NCI-H345 treated with DMSO at 0.1 percent for 48 hours (cell line): ENCODE results near the gene GTF2IRD2.
"Not testable (repeated sequence)": the region's sequence is repeated elsewhere in the genome, so short reads cannot be mapped to it uniquely, and the experiment has no call there.

Experiments
- DNase-seq: peaks from one replicate; lab custom pipeline; 2025; ENCODE audit not compliant: unreplicated experiment; lab: John Stamatoyannopoulos, UW

Gene GTF2IRD2

GRCh38 chr7:74850833-74851721, at the start of gene GTF2IRD2:
TSS of gene GTF2IRD2 (minus strand) at chr7:74851605. CDS start at chr7:74836378, 15,227 bp downstream.
- not testable (repeated sequence) for DNase-seq

- DNase-seq = not testable (repeated sequence)
Observed at GRCh38 chr7:74890158-74891123, 39.0 kb upstream of the GTF2IRD2 start.

GRCh38 chr7:74889518-74890129, 38.2 kb upstream of the GTF2IRD2 start:
- not testable (repeated sequence) for DNase-seq

GRCh38 chr7:74885295-74885694, 33.9 kb upstream of the GTF2IRD2 start:
- DNase-seq = not testable (repeated sequence)

DNA sequence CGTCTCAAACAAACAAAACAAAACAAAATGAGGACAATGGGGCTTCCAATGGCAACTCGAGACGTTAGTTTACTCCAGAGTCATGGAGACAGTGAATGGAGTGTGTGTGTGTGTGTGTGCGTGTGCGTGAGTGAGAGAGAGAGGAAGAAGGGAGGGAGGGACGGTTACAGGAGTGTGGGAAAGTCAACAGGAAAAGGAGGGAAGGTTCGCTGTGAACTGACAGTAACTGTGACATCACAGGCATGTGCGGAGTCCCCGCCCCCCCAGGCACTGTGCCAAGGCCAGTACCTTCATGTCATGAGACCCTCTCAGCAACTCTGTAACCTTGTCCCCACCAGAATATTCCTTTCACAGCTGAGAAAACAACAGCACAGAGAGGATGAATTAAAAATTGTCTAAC, 30.7 kb upstream of the GTF2IRD2 start:
- DNase-seq = not testable (repeated sequence)

DNA sequence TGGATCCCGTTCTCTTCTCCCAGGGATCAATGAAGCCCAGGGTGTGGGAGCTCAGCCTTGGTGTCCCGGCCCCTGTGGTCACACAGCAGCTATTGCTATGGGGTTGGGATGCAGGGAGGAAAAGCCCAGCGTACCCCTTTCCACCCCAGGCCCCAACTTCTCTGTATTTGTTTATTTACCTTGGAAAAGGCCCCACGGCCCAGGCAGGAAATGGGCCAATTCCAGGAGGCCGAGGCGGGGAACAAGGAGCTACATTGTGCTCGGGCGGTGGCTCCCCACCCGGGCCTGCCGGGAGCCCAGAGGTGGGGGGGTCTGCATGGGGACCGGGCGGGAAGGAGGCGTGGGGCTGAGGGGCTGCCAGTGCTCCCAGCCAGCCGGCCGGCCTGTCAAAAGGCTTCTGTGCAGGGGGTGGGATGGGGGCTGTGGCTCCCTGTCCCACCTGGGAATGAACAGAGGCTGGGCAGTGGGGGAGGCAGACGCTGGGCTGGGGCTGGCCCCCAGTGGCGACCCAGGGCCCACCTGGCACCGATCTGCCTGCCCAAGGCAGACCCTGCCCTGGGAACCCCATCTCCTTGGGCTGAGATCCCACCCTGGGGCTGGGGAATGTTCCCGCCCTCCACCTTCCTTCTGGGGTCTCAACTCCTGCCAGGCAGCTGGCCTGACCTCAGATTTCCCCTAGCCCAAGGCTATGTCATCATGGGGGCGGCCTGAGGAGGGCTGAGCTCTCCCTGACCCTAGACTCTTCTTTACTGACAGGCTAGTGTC, 23.5 kb upstream of the GTF2IRD2 start:
- not testable (repeated sequence) for DNase-seq

DNA sequence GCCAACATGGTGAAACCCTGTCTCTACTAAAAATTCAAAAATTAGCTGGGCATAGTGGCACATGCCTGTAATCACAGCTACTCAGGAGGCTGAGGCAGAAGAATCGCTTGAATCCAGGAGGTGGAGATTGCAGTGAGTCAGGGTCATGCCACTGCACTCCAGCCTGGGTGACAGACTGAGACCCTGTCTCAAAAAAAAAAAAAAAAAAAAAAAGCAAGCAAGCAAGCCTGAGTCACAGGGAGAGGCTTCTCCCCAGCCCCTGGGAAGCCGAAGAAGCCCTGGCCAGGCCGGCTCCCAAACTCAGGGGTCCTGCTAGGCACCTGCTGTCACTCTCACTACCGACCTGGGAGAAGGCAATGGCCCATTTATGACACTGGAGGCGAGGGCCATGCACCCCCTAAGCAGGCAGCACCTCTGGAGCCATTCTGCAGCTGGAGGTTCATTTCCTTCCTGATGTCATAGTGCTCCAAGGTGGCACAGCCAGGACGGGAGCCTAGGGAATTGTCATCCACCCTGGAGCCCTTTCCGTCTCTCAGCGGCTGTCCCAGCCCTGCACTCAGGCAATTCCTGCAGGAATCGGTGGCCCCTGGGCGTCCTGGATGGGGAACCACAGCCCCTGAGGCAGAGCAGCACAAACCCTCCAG, 22.8 kb upstream of the GTF2IRD2 start:
- not testable (repeated sequence) for DNase-seq

DNA sequence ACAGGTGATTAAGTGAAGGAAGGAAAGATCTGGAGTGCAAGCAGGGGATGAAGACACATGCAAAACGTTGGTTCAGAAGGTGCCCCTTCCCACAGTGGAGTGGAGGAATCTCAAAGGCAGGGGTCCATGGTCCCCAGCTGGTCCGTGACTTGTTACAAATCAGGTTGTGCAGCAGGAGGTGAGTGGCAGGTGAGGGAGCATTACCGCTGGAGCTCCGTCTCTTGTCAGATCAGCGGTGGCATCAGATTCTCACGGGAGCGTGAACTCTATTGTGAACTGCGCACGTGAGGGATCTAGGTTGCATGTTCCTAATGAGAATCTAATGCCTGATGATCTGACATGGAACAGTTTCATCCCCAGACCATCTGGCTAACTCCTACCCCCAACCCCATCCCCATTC, 21.1 kb upstream of the GTF2IRD2 start:
- DNase-seq = not testable (repeated sequence)

GRCh38 chr7:74865777-74866176, 14.4 kb upstream of the GTF2IRD2 start:
- not testable (repeated sequence) for DNase-seq

GRCh38 chr7:74849853-74850252, 1.6 kb downstream of the GTF2IRD2 start:
- DNase-seq = not testable (repeated sequence)

- not testable (repeated sequence) for DNase-seq
Observed at GRCh38 chr7:74830411-74830810, 21.0 kb downstream of the GTF2IRD2 start.

GRCh38 chr7:74829959-74830358, 21.4 kb downstream of the GTF2IRD2 start:
- DNase-seq = not testable (repeated sequence)

DNA sequence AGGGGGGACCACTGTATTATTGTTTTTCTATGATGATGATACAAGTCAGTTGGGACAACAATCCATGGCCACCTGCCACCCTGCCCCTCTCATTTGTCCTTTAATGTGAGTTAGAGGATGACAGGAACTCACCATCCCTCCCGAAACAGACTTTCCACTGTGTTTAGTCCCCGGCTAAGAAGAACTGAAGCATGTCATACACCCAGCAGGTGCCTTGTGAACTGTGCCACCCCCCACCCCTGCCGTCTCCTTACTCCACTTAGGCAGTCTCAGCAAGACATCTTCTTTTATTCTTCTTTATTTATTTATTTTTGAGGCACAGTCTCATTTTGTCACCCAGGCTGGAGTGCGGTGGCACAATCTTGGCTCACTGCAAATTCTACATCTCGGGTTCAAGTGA, 30.1 kb downstream of the GTF2IRD2 start:
- DNase-seq = not testable (repeated sequence)

GRCh38 chr7:74820146-74820805, 31.1 kb downstream of the GTF2IRD2 start:
- not testable (repeated sequence) for DNase-seq

GRCh38 chr7:74815882-74816281, 35.5 kb downstream of the GTF2IRD2 start:
- DNase-seq = not testable (repeated sequence)

GRCh38 chr7:74798644-74799043, 52.8 kb downstream of the GTF2IRD2 start:
- not testable (repeated sequence) for DNase-seq

- DNase-seq = not testable (repeated sequence)
Observed at GRCh38 chr7:74797848-74798622, 53.4 kb downstream of the GTF2IRD2 start.

- not testable (repeated sequence) for DNase-seq
Observed at GRCh38 chr7:74789200-74789736, 62.1 kb downstream of the GTF2IRD2 start.
